Measurements from ENCODE around the gene MRGPRE.

- TF ChIP-seq POLR2A (IDR thresholded peaks at IDR 0.05) (no peak), EP300 (IDR thresholded peaks at IDR 0.05) (no peak)
- TF ChIP-seq, protein P1, sequence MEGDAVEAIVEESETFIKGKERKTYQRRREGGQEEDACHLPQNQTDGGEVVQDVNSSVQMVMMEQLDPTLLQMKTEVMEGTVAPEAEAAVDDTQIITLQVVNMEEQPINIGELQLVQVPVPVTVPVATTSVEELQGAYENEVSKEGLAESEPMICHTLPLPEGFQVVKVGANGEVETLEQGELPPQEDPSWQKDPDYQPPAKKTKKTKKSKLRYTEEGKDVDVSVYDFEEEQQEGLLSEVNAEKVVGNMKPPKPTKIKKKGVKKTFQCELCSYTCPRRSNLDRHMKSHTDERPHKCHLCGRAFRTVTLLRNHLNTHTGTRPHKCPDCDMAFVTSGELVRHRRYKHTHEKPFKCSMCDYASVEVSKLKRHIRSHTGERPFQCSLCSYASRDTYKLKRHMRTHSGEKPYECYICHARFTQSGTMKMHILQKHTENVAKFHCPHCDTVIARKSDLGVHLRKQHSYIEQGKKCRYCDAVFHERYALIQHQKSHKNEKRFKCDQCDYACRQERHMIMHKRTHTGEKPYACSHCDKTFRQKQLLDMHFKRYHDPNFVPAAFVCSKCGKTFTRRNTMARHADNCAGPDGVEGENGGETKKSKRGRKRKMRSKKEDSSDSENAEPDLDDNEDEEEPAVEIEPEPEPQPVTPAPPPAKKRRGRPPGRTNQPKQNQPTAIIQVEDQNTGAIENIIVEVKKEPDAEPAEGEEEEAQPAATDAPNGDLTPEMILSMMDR (IDR thresholded peaks at IDR 0.05) = no peak
These were observed 54.3 kb downstream of the MRGPRE start for GRCh38 chr11:3177931-3178330.

Data from sigmoid colon (tissue), 4 donors.